ENCODE measurements around the gene SLC25A42. TPM values are rescaled to one million over a fixed set of nuclear protein-coding genes. Genes with fewer than 3 reads are reported as not detected.
A peak's percentile ranks its signal among the peaks of the same experiment; 100 is the strongest.

The SLC25A42 gene
- total RNA-seq, 1 experiment from 2014 or later: 8.1 TPM

GRCh38 chr19:19031891-19032290 lies 31.9 kb upstream of the SLC25A42 start:
- no peak for DNase-seq (ENCODE audit: low spot score)
- peaks cover 15% of the 10 kb centered on the region for H3K4me1 Mint-ChIP-seq
- H3K9me3 Mint-ChIP-seq: peaks cover 5% of the 10 kb centered on the region
- TF ChIP-seq JAZF1 (CRISPR knock-in tag; IDR thresholded peaks at IDR 0.05): no peak
- TF ChIP-seq MXD4 (CRISPR knock-in tag; IDR thresholded peaks at IDR 0.05; ENCODE audit: borderline replicate concordance): no peak
- TF ChIP-seq ZNF671 (CRISPR knock-in tag; IDR thresholded peaks at IDR 0.05): no peak
- TF ChIP-seq NR3C1 (CRISPR knock-in tag; conservative IDR thresholded peaks at IDR 0.05; ENCODE audit: low read depth): no peak
- TF ChIP-seq ZBTB21 (CRISPR knock-in tag; IDR thresholded peaks at IDR 0.05; ENCODE audit: borderline replicate concordance): no peak
- TF ChIP-seq CDX4 (CRISPR knock-in tag; IDR thresholded peaks at IDR 0.05; ENCODE audit: borderline replicate concordance): no peak
- TF ChIP-seq NR1H2 (CRISPR knock-in tag; IDR thresholded peaks at IDR 0.05): no peak
- TF ChIP-seq USF1 (CRISPR knock-in tag; IDR thresholded peaks at IDR 0.05): no peak
- TF ChIP-seq ZNF317 (CRISPR knock-in tag; IDR thresholded peaks at IDR 0.05; ENCODE audit: borderline replicate concordance, low read depth): no peak
- ChIA-PET POLR2A (interaction anchor here (0.7 kb wide), 1 partner anchor 136 kb away, joined by 3 read pairs; the partner anchor contains the start of gene CERS1), CTCF (no interaction called here)
- ATAC-seq: no peak
- peak overlapping the region; percentile 97 for H3K27ac Mint-ChIP-seq
- no peaks in the 10 kb centered on the region for H3K27me3 Mint-ChIP-seq (ENCODE audit: low read depth)
- H3K4me3 Mint-ChIP-seq: peak overlapping the region; percentile 96
- H3K36me3 Mint-ChIP-seq: peaks cover 47% of the 10 kb centered on the region

GRCh38 chr19:19032420-19033175 lies 31.2 kb upstream of the SLC25A42 start:
- DNase-seq (ENCODE audit: low spot score) (peak; percentile 95), ATAC-seq (peak; percentile 85)
- ChIA-PET POLR2A (no interaction called here), CTCF (interaction anchor here (0.6 kb wide), 1 partner anchor 83 kb away, joined by 4 read pairs; no protein-coding TSS in a partner anchor)
- H3K27ac Mint-ChIP-seq: peak overlapping the region; percentile 97
- peaks cover 15% of the 10 kb centered on the region for H3K4me1 Mint-ChIP-seq
- peaks cover 48% of the 10 kb centered on the region for H3K36me3 Mint-ChIP-seq
- H3K4me3 Mint-ChIP-seq: peak overlapping the region; percentile 96
- H3K27me3 Mint-ChIP-seq (ENCODE audit: low read depth): no peaks in the 10 kb centered on the region
- H3K9me3 Mint-ChIP-seq: peaks cover 9% of the 10 kb centered on the region
- peak; percentile 63; the same call in 1 of the 2 replicates for TF ChIP-seq USF1 (CRISPR knock-in tag; IDR thresholded peaks at IDR 0.05)
- TF ChIP-seq ZNF425 (CRISPR knock-in tag; conservative IDR thresholded peaks at IDR 0.05): 0 out of 2 replicates have a peak, but pooled peaks have one; percentile 30
- TF ChIP-seq ZNF232 (CRISPR knock-in tag; IDR thresholded peaks at IDR 0.05): no peak
- no peak for TF ChIP-seq MAX (CRISPR knock-in tag; IDR thresholded peaks at IDR 0.05)
- TF ChIP-seq NFYB (CRISPR knock-in tag; conservative IDR thresholded peaks at IDR 0.05; ENCODE audit: low read depth): peak; percentile 84
- TF ChIP-seq ARID4B (CRISPR knock-in tag; IDR thresholded peaks at IDR 0.05; ENCODE audit: borderline replicate concordance): peak; percentile 38; the same call in 1 of the 2 replicates
- peak; percentile 76 for TF ChIP-seq USF2 (CRISPR knock-in tag; IDR thresholded peaks at IDR 0.05)
- no peak for TF ChIP-seq IRF2 (CRISPR knock-in tag; IDR thresholded peaks at IDR 0.05; ENCODE audit: borderline replicate concordance, low read depth)
- TF ChIP-seq FOXK1 (CRISPR knock-in tag; IDR thresholded peaks at IDR 0.05): 0 out of 2 replicates have a peak, but pooled peaks have one; percentile 21
